GM21447 (cell line): ENCODE data around the gene NDE1.
A peak's percentile ranks its signal among the peaks of the same experiment; 100 is the strongest.

Experiments
- ATAC-seq: cut with Tn5 transposase; IDR thresholded peaks from one replicate; pipeline ENCODE4 v1.9.1; 2021; ENCODE audit not compliant: unreplicated experiment

The NDE1 gene

GRCh38 chr16:15765116-15765515 lies 115.1 kb downstream of the NDE1 start:
- no peak for ATAC-seq

GRCh38 chr16:15765880-15766279 lies 115.8 kb downstream of the NDE1 start:
- ATAC-seq: peak; percentile 86

GRCh38 chr16:15766918-15767317 lies 116.9 kb downstream of the NDE1 start:
- no peak for ATAC-seq

GRCh38 chr16:15768201-15768600 lies 118.2 kb downstream of the NDE1 start:
- ATAC-seq: no peak

- no peak for ATAC-seq
Observed at GRCh38 chr16:15769239-15769638, 119.2 kb downstream of the NDE1 start.

GRCh38 chr16:15770107-15770506 lies 120.1 kb downstream of the NDE1 start:
- ATAC-seq: no peak

- ATAC-seq: no peak
Observed at GRCh38 chr16:15770512-15770911, 120.5 kb downstream of the NDE1 start.

GRCh38 chr16:15771694-15772093 lies 121.6 kb downstream of the NDE1 start:
- ATAC-seq: no peak

- ATAC-seq: no peak
Observed at GRCh38 chr16:15772579-15773293, 122.7 kb downstream of the NDE1 start.

GRCh38 chr16:15773968-15774367 lies 123.9 kb downstream of the NDE1 start:
- ATAC-seq: no peak

GRCh38 chr16:15775209-15775608 lies 125.2 kb downstream of the NDE1 start:
- ATAC-seq: no peak

- ATAC-seq: no peak
Observed at GRCh38 chr16:15775663-15776304, 125.7 kb downstream of the NDE1 start.
